ENCODE measurements around the gene ZYX. TPM values are rescaled to one million over a fixed set of nuclear protein-coding genes. Genes with fewer than 3 reads are reported as not detected.

The ZYX gene
- total RNA-seq, 1 donor from 2014 or later, result 290 TPM

GRCh38 chr7:143363016-143363937 lies 17.9 kb upstream of the ZYX start:
- H3K27ac Mint-ChIP-seq, result no peak overlapping the region
- H3K27me3 Mint-ChIP-seq (ENCODE audit: low read depth), result peaks cover 74% of the 10 kb centered on the region
- TF ChIP-seq CTCF (IDR thresholded peaks at IDR 0.05; ENCODE audit: unreplicated experiment), result no peak
- peak overlapping the region; percentile 54 for H3K4me3 Mint-ChIP-seq
- no peak for DNase-seq (ENCODE audit: low spot score in 2 of 2, unreplicated experiment in 2 of 2)
- H3K36me3 Mint-ChIP-seq, result no peaks in the 10 kb centered on the region
- peaks cover 7% of the 10 kb centered on the region for H3K4me1 Mint-ChIP-seq
- H3K9me3 Mint-ChIP-seq, result no peaks in the 10 kb centered on the region

- H3K4me1 Mint-ChIP-seq, result peaks cover 8% of the 10 kb centered on the region
Measured at GRCh38 chr7:143367972-143368371, 13.2 kb upstream of the ZYX start.

DNA sequence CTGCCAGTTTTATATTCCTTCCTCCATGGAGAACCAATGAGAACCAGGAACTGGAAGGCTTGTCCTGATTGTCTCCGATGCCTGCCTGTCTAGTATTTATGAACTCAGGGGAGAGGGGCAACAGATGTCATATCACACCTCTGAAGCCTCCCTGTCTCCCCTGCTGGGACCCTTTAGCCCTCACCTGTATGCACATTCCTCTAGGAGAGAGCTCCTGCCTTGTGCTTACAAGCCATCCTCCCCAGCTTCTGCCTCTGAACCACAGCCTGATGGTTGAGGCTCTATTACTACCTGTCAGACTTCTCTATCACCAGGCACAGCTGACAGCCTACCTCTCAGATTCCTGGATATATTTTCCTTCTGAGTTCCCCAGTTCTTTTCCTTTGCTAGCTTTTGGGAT lies 12.8 kb upstream of the ZYX start:
- H3K4me3 Mint-ChIP-seq, result no peak overlapping the region
- H3K4me1 Mint-ChIP-seq, result peaks cover 8% of the 10 kb centered on the region
- peaks cover 30% of the 10 kb centered on the region for H3K27me3 Mint-ChIP-seq (ENCODE audit: low read depth)
- no peaks in the 10 kb centered on the region for H3K36me3 Mint-ChIP-seq
- TF ChIP-seq CTCF (IDR thresholded peaks at IDR 0.05; ENCODE audit: unreplicated experiment), result no peak
- no peak for DNase-seq (ENCODE audit: low spot score in 2 of 2, unreplicated experiment in 2 of 2)
- no peak overlapping the region for H3K27ac Mint-ChIP-seq
- no peaks in the 10 kb centered on the region for H3K9me3 Mint-ChIP-seq

More at GRCh38 chr7:143367972-143368371, 13.2 kb upstream of the ZYX start:
- Mint-ChIP-seq H3K27me3 (ENCODE audit: low read depth) (peaks cover 34% of the 10 kb centered on the region), H3K27ac (no peak overlapping the region), H3K9me3 (no peaks in the 10 kb centered on the region), H3K4me3 (no peak overlapping the region), H3K36me3 (no peaks in the 10 kb centered on the region)
- no peak for TF ChIP-seq CTCF (IDR thresholded peaks at IDR 0.05; ENCODE audit: unreplicated experiment)
- no peak for DNase-seq (ENCODE audit: low spot score in 2 of 2, unreplicated experiment in 2 of 2)

DNA sequence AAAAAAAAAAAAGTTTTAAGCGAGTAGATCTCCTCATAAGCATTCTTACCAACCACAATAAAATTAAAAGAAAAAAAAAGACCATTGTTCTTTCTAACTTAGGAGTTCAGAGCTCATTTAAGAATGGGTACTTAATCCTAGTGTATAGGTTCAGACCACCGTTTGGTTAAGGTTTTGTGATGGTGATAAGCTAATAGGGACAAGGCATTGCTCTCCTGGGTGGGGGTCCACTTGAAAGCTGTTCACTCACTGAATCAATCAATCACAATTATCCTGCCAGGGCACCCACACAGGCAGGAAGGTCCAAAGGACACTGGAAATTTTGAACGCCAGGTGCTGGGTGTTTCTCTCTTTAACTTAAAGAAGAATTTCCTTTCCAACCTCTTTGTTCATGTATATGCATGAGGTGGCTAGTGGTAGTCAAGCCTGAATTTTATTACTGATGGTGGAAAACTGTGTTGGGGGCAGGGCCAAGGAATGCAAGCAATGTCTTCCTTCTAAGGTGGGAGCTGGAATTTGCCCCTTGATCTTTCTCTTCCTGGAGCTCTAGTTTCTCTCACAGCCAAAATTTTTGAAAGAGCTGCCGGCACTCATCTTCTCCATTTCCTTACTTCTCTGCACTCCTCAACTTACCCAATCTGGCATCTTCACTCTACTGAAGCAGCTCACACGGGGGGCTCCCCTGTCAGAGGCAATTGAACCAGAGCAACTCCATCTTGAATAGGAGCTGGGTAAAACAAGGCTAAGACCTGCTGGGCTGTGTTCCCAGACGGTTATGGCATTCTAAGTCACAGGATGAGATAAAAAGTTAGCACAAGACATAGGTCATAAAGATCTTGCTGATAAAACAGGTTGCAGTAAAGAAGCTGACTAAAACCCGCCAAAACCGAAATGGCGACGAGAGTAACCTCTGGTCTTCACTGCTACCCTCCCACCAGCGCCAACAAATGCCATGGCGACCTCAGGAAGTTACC lies 11.2 kb upstream of the ZYX start:
- H3K9me3 Mint-ChIP-seq, result no peaks in the 10 kb centered on the region
- peaks cover 14% of the 10 kb centered on the region for H3K27me3 Mint-ChIP-seq (ENCODE audit: low read depth)
- TF ChIP-seq CTCF (IDR thresholded peaks at IDR 0.05; ENCODE audit: unreplicated experiment), result no peak
- peaks cover 8% of the 10 kb centered on the region for H3K4me1 Mint-ChIP-seq
- H3K36me3 Mint-ChIP-seq, result no peaks in the 10 kb centered on the region
- H3K4me3 Mint-ChIP-seq, result no peak overlapping the region
- peak overlapping the region; percentile 55 for H3K27ac Mint-ChIP-seq
- no peak for DNase-seq (ENCODE audit: low spot score in 2 of 2, unreplicated experiment in 2 of 2)

GRCh38 chr7:143372070-143372469 lies 9.1 kb upstream of the ZYX start:
- Mint-ChIP-seq H3K4me3 (no peak overlapping the region), H3K9me3 (no peaks in the 10 kb centered on the region), H3K27me3 (ENCODE audit: low read depth) (no peaks in the 10 kb centered on the region), H3K36me3 (no peaks in the 10 kb centered on the region), H3K4me1 (peaks cover 8% of the 10 kb centered on the region), H3K27ac (no peak overlapping the region)
- DNase-seq (ENCODE audit: low spot score in 2 of 2, unreplicated experiment in 2 of 2), result no peak
- no peak for TF ChIP-seq CTCF (IDR thresholded peaks at IDR 0.05; ENCODE audit: unreplicated experiment)

Data from mesothelial cell of epicardium (in vitro differentiated cells).